ENCODE results near the gene JMJD1C.

The JMJD1C gene

GRCh38 chr10:63452524-63452923, 13.3 kb downstream of the JMJD1C start:
- no peak overlapping the region for H2AFZ ChIP-seq (ENCODE audit: low read depth, low read length)
- peaks cover 15% of the 10 kb centered on the region for H3K79me2 ChIP-seq (ENCODE audit: low read length)
- no peak overlapping the region for H3K9ac ChIP-seq (ENCODE audit: low read length)
- H3K4me3 ChIP-seq (ENCODE audit: low read length): no peak overlapping the region
- TF ChIP-seq CTCF (IDR thresholded peaks at IDR 0.05; ENCODE audit: low read depth, low read length) (no peak), EZH2phosphoT487 (IDR thresholded peaks at IDR 0.05; ENCODE audit: low read depth) (no peak)
- peaks cover 5% of the 10 kb centered on the region for H3K36me3 ChIP-seq (replicated peaks; ENCODE audit: low read depth, low read length)
- H3K27me3 ChIP-seq (ENCODE audit: low read depth, low read length): no peaks in the 10 kb centered on the region
- no peaks in the 10 kb centered on the region for H3K9me3 ChIP-seq (ENCODE audit: insufficient read depth, low read length)
- peaks cover 7% of the 10 kb centered on the region for H3K4me1 ChIP-seq (ENCODE audit: low read length)
- H3K4me2 ChIP-seq (ENCODE audit: low read length): no peak overlapping the region
- H3K27ac ChIP-seq (ENCODE audit: low read length): no peak overlapping the region
- H4K20me1 ChIP-seq (ENCODE audit: insufficient read depth, low read length): peaks cover 10% of the 10 kb centered on the region; the same call in 1 of the 2 replicates

GRCh38 chr10:63446716-63447440, 18.9 kb downstream of the JMJD1C start:
- Histone ChIP-seq H2AFZ (ENCODE audit: low read depth, low read length) (no peak overlapping the region), H3K9me3 (ENCODE audit: insufficient read depth, low read length) (no peaks in the 10 kb centered on the region), H3K36me3 (replicated peaks; ENCODE audit: low read depth, low read length) (no peaks in the 10 kb centered on the region), H3K27me3 (ENCODE audit: low read depth, low read length) (no peaks in the 10 kb centered on the region), H3K4me1 (ENCODE audit: low read length) (peaks cover 7% of the 10 kb centered on the region), H3K4me3 (ENCODE audit: low read length) (no peak overlapping the region), H3K4me2 (ENCODE audit: low read length) (no peak overlapping the region), H3K9ac (ENCODE audit: low read length) (no peak overlapping the region), H3K27ac (ENCODE audit: low read length) (no peak overlapping the region), H3K79me2 (ENCODE audit: low read length) (peaks cover 22% of the 10 kb centered on the region), H4K20me1 (ENCODE audit: insufficient read depth, low read length) (peaks cover 10% of the 10 kb centered on the region; the same call in 1 of the 2 replicates)
- TF ChIP-seq EZH2phosphoT487 (IDR thresholded peaks at IDR 0.05; ENCODE audit: low read depth): no peak
- no peak for TF ChIP-seq CTCF (IDR thresholded peaks at IDR 0.05; ENCODE audit: low read depth, low read length)

- Histone ChIP-seq H3K9ac (ENCODE audit: low read length) (no peak overlapping the region), H3K36me3 (replicated peaks; ENCODE audit: low read depth, low read length) (no peaks in the 10 kb centered on the region), H3K4me1 (ENCODE audit: low read length) (peaks cover 12% of the 10 kb centered on the region), H3K27ac (ENCODE audit: low read length) (no peak overlapping the region), H3K9me3 (ENCODE audit: insufficient read depth, low read length) (no peaks in the 10 kb centered on the region), H3K79me2 (ENCODE audit: low read length) (peaks cover 15% of the 10 kb centered on the region), H2AFZ (ENCODE audit: low read depth, low read length) (no peak overlapping the region), H3K27me3 (ENCODE audit: low read depth, low read length) (no peaks in the 10 kb centered on the region), H3K4me3 (ENCODE audit: low read length) (no peak overlapping the region), H3K4me2 (ENCODE audit: low read length) (no peak overlapping the region), H4K20me1 (ENCODE audit: insufficient read depth, low read length) (0 out of 2 replicates have a peak, but pooled peaks cover 5% of the 10 kb centered on the region)
- TF ChIP-seq CTCF (IDR thresholded peaks at IDR 0.05; ENCODE audit: low read depth, low read length) (no peak), EZH2phosphoT487 (IDR thresholded peaks at IDR 0.05; ENCODE audit: low read depth) (no peak)
These were observed 24.4 kb downstream of the JMJD1C start for GRCh38 chr10:63441404-63441803.

- H4K20me1 ChIP-seq (ENCODE audit: insufficient read depth, low read length): 0 out of 2 replicates have a peak, but pooled peaks cover 5% of the 10 kb centered on the region
- H3K4me1 ChIP-seq (ENCODE audit: low read length): peaks cover 19% of the 10 kb centered on the region
- H3K79me2 ChIP-seq (ENCODE audit: low read length): peaks cover 11% of the 10 kb centered on the region
These were observed 26.2 kb downstream of the JMJD1C start for GRCh38 chr10:63439607-63440006.

More at GRCh38 chr10:63439607-63440006, 26.2 kb downstream of the JMJD1C start:
- Histone ChIP-seq H3K4me2 (ENCODE audit: low read length) (no peak overlapping the region), H3K27ac (ENCODE audit: low read length) (no peak overlapping the region), H3K27me3 (ENCODE audit: low read depth, low read length) (no peaks in the 10 kb centered on the region), H3K9ac (ENCODE audit: low read length) (no peak overlapping the region), H2AFZ (ENCODE audit: low read depth, low read length) (no peak overlapping the region), H3K4me3 (ENCODE audit: low read length) (no peak overlapping the region), H3K9me3 (ENCODE audit: insufficient read depth, low read length) (no peaks in the 10 kb centered on the region), H3K36me3 (replicated peaks; ENCODE audit: low read depth, low read length) (no peaks in the 10 kb centered on the region)
- TF ChIP-seq CTCF (IDR thresholded peaks at IDR 0.05; ENCODE audit: low read depth, low read length): no peak
- TF ChIP-seq EZH2phosphoT487 (IDR thresholded peaks at IDR 0.05; ENCODE audit: low read depth): no peak
